Mesendoderm (in vitro differentiated cells): ENCODE measurements around the gene TMEM60.

Experiments used
- DNase-seq: peaks from one replicate; pipeline ENCODE4 v3.0.0; 2013
- H2AK5ac ChIP-seq: 2 replicates; pipeline ENCODE4 v1.6.1; 2013; ENCODE audit warnings: low read length, inconsistent platforms
- H2BK120ac ChIP-seq: 2 replicates; pipeline ENCODE4 v1.6.1; 2013; ENCODE audit warnings: low read depth, mild to moderate bottlenecking, low read length, moderate library complexity, mixed read lengths
- H2BK15ac ChIP-seq: replicated peaks from 2 replicates; pipeline ENCODE4 v1.6.1; 2013; ENCODE audit warnings: low read depth, mild to moderate bottlenecking, moderate library complexity
- H2BK5ac ChIP-seq: 2 replicates; pipeline ENCODE4 v1.6.1; 2013; ENCODE audit warnings: low read length, inconsistent platforms
- H3K18ac ChIP-seq: 2 replicates; pipeline ENCODE4 v1.6.1; 2013; ENCODE audit warnings: mild to moderate bottlenecking, low read length, mixed read lengths
- H3K23ac ChIP-seq: one replicate; pipeline ENCODE4 v1.6.1; 2013; ENCODE audit warnings: low read length
- H3K27ac ChIP-seq: 2 replicates; pipeline ENCODE4 v1.5.1; 2013; ENCODE audit warnings: low read depth, mild to moderate bottlenecking, inconsistent platforms, low read length, moderate library complexity
- H3K27me3 ChIP-seq: 2 replicates; pipeline ENCODE4 v1.6.1; 2013; ENCODE audit warnings: low read length, control low read depth, mild to moderate bottlenecking, inconsistent platforms; ENCODE audit not compliant: insufficient read depth, poor library complexity
- H3K36me3 ChIP-seq: 2 replicates; pipeline ENCODE4 v1.6.1; 2013; ENCODE audit warnings: low read length, inconsistent platforms; ENCODE audit not compliant: control insufficient read depth, insufficient read depth
- H3K4ac ChIP-seq: one replicate; pipeline ENCODE4 v1.6.1; 2013; ENCODE audit warnings: low read depth, mild to moderate bottlenecking, low read length, moderate library complexity
- H3K4me1 ChIP-seq: 2 replicates; pipeline ENCODE4 v1.6.1; 2013; ENCODE audit warnings: low read depth, low read length, inconsistent platforms; ENCODE audit not compliant: control insufficient read depth
- H3K4me2 ChIP-seq: 2 replicates; pipeline ENCODE4 v1.6.1; 2013; ENCODE audit warnings: low read length
- H3K4me3 ChIP-seq: 2 replicates; pipeline ENCODE4 v1.5.1; 2013; ENCODE audit warnings: mild to moderate bottlenecking, low read length
- H3K56ac ChIP-seq: one replicate; pipeline ENCODE4 v1.6.1; 2013; ENCODE audit warnings: low read length
- H3K79me1 ChIP-seq: 2 replicates; pipeline ENCODE4 v1.6.1; 2013; ENCODE audit warnings: low read length, inconsistent platforms
- H3K79me2 ChIP-seq: 2 replicates; pipeline ENCODE4 v1.6.1; 2013; ENCODE audit warnings: mild to moderate bottlenecking, low read length; ENCODE audit not compliant: control insufficient read depth, insufficient read depth
- H3K9ac ChIP-seq: 2 replicates; pipeline ENCODE4 v1.6.1; 2013; ENCODE audit warnings: low read length, inconsistent platforms
- H4K5ac ChIP-seq: one replicate; pipeline ENCODE4 v1.6.1; 2013; ENCODE audit warnings: low read length
- H4K8ac ChIP-seq: one replicate; pipeline ENCODE4 v1.6.1; 2013; ENCODE audit warnings: low read depth, mild to moderate bottlenecking, control low read depth, low read length, moderate library complexity
- WGBS: extraction: QIAGEN DNeasy Blood & Tissue Kit; methylation state at CpG from one replicate; pipeline ENCODE4 v1.1.7; 2013; ENCODE audit warnings: low lambda C conversion rate, missing lambda C conversion rate; ENCODE audit not compliant: insufficient coverage; ENCODE audit errors: extremely low coverage; 5-methylcytosine and 5-hydroxymethylcytosine counted together

TMEM60 gene

DNA sequence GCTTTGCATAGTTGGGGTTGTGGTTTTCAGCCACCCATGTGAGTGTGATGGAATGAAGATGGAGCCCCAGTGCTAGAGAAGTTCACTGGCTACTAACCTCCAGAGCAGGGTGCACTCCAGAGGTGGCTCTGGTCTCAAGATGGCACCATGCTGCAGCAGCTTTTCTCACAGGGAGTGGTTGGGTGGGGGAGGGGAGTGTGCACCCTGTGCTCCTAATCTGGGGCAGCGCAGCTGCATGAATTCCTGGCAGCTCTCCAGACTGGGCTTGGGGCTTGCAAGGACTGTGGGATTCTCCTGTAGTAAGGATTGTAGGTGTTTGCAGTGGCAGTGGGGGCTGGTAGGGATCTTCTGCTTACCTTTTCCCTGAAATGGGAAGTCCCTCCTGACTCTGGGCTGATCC is 24.0 kb upstream of the TMEM60 start:
- H4K5ac ChIP-seq = no peak overlapping the region
- no peak overlapping the region for H3K4me3 ChIP-seq
- no peak overlapping the region for H3K27ac ChIP-seq
- no peaks in the 10 kb centered on the region for H3K27me3 ChIP-seq
- no peak overlapping the region for H3K23ac ChIP-seq
- H2AK5ac ChIP-seq = no peak overlapping the region
- peaks cover 13% of the 10 kb centered on the region for H3K79me1 ChIP-seq
- H3K36me3 ChIP-seq = no peaks in the 10 kb centered on the region
- H2BK15ac ChIP-seq = no peak overlapping the region
- WGBS = no CpG with 5 or more reads among the region's 1 CpG
- H2BK120ac ChIP-seq = no peak overlapping the region
- H3K18ac ChIP-seq = no peak overlapping the region
- peaks cover 5% of the 10 kb centered on the region for H3K79me2 ChIP-seq
- no peak overlapping the region for H2BK5ac ChIP-seq
- H3K4me2 ChIP-seq = no peak overlapping the region
- no peak overlapping the region for H3K56ac ChIP-seq
- DNase-seq = no peak
- no peak overlapping the region for H4K8ac ChIP-seq
- H3K4ac ChIP-seq = no peak overlapping the region
- H3K4me1 ChIP-seq = no peaks in the 10 kb centered on the region
- no peak overlapping the region for H3K9ac ChIP-seq

DNA sequence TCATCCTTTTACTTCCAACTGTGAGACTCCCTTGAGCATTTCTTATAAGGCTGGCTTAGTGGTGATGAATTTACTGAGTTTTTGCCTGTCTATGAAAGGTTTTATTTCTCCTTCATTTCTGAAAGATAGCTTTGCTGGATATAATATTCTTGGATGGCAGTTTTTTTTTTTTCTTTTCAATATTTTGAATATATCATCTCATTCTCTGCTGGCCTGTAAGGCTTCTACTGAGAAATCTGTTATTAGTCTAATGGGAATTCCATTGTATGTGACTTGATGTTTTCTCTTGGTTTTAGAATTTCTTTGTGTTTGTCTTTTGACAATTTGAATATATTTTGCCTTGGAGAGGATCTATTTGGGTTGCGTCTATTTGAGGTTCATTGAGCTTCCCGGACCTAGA is 22.7 kb upstream of the TMEM60 start:
- H3K18ac ChIP-seq = no peak overlapping the region
- WGBS = no CpG with 5 or more reads among the region's 2 CpGs
- no peak overlapping the region for H3K4me3 ChIP-seq
- peaks cover 5% of the 10 kb centered on the region for H3K79me2 ChIP-seq
- H3K36me3 ChIP-seq = no peaks in the 10 kb centered on the region
- H3K4me2 ChIP-seq = no peak overlapping the region
- no peak overlapping the region for H2BK15ac ChIP-seq
- no peak for DNase-seq
- no peak overlapping the region for H4K8ac ChIP-seq
- H3K23ac ChIP-seq = no peak overlapping the region
- peaks cover 14% of the 10 kb centered on the region for H3K79me1 ChIP-seq
- H3K4ac ChIP-seq = no peak overlapping the region
- H3K9ac ChIP-seq = no peak overlapping the region
- H3K56ac ChIP-seq = no peak overlapping the region
- no peaks in the 10 kb centered on the region for H3K27me3 ChIP-seq
- H4K5ac ChIP-seq = no peak overlapping the region
- no peak overlapping the region for H2BK5ac ChIP-seq
- H2BK120ac ChIP-seq = no peak overlapping the region
- H2AK5ac ChIP-seq = no peak overlapping the region
- no peaks in the 10 kb centered on the region for H3K4me1 ChIP-seq
- no peak overlapping the region for H3K27ac ChIP-seq

GRCh38 chr7:77819021-77819420 is 20.8 kb upstream of the TMEM60 start:
- Histone ChIP-seq H3K4me2 (no peak overlapping the region), H3K4ac (no peak overlapping the region), H2BK15ac (no peak overlapping the region), H4K5ac (no peak overlapping the region), H4K8ac (no peak overlapping the region), H3K56ac (no peak overlapping the region), H3K4me3 (no peak overlapping the region), H3K79me2 (peaks cover 5% of the 10 kb centered on the region), H3K79me1 (peaks cover 12% of the 10 kb centered on the region), H3K23ac (no peak overlapping the region), H3K27me3 (no peaks in the 10 kb centered on the region), H3K9ac (no peak overlapping the region), H3K4me1 (no peaks in the 10 kb centered on the region), H3K36me3 (no peaks in the 10 kb centered on the region), H2BK120ac (no peak overlapping the region), H2BK5ac (no peak overlapping the region), H3K18ac (no peak overlapping the region), H2AK5ac (no peak overlapping the region), H3K27ac (no peak overlapping the region)
- DNase-seq = no peak

DNA sequence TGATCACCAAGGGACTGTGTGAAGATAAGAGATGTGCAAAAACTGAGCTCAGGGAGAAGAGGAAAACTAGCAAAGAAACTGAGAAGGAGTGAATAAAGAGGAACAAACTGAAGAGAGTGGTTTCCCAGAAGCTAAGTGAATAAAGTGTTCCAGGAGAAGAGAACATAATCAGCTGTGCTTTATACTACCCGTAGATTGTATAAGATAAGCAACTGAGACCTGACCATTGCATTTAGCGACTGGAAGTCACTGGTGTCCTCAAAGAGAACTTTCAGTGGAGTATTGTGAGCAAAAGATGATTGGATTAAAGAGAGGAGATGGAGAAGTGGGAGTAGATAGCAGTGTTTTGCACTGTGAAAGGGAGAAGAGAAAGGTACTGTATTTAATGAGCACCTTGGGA is 14.9 kb upstream of the TMEM60 start:
- Histone ChIP-seq H3K23ac (no peak overlapping the region), H4K5ac (no peak overlapping the region), H3K79me1 (peaks cover 2% of the 10 kb centered on the region), H2BK5ac (no peak overlapping the region), H3K4me1 (no peaks in the 10 kb centered on the region), H3K4ac (no peak overlapping the region), H3K4me2 (no peak overlapping the region), H3K27me3 (no peaks in the 10 kb centered on the region), H3K27ac (no peak overlapping the region), H3K18ac (no peak overlapping the region), H2BK15ac (no peak overlapping the region), H3K36me3 (no peaks in the 10 kb centered on the region), H3K4me3 (no peak overlapping the region), H4K8ac (peak overlapping the region; percentile 56), H2AK5ac (no peak overlapping the region), H3K56ac (no peak overlapping the region), H2BK120ac (no peak overlapping the region), H3K79me2 (no peaks in the 10 kb centered on the region), H3K9ac (no peak overlapping the region)
- no CpG with 5 or more reads among the region's 2 CpGs for whole genome bisulfite sequencing
- DNase-seq = no peak

DNA sequence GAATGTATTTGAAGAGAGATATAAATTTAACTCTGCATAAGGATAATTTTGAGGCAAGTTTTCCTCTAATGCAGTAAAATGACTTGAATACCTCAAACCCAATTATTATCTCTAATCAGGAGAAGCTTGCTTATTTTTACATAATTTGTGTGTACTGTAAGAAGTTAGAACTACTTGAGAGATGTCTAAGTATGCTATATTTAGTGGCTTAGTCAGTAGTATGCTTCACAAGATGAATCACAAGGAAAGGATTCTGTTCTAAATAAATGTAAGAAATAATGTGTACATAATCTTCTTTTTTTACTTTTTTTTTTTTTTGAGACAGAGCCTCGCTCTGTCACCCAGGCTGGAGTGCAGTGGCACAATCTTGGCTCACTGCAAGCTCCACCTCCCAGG is 14.1 kb upstream of the TMEM60 start:
- Histone ChIP-seq H2AK5ac (no peak overlapping the region), H3K27me3 (no peaks in the 10 kb centered on the region), H3K4me1 (no peaks in the 10 kb centered on the region), H2BK5ac (no peak overlapping the region), H3K79me1 (peaks cover 2% of the 10 kb centered on the region), H3K4me2 (no peak overlapping the region), H3K56ac (no peak overlapping the region), H3K79me2 (no peaks in the 10 kb centered on the region), H4K8ac (no peak overlapping the region), H3K23ac (no peak overlapping the region), H3K36me3 (no peaks in the 10 kb centered on the region), H3K9ac (no peak overlapping the region), H4K5ac (no peak overlapping the region), H3K4me3 (no peak overlapping the region), H2BK15ac (no peak overlapping the region), H3K4ac (no peak overlapping the region), H2BK120ac (no peak overlapping the region), H3K18ac (no peak overlapping the region), H3K27ac (no peak overlapping the region)
- DNase-seq = no peak
- WGBS = no CpG with 5 or more reads among the region's 1 CpG

DNA sequence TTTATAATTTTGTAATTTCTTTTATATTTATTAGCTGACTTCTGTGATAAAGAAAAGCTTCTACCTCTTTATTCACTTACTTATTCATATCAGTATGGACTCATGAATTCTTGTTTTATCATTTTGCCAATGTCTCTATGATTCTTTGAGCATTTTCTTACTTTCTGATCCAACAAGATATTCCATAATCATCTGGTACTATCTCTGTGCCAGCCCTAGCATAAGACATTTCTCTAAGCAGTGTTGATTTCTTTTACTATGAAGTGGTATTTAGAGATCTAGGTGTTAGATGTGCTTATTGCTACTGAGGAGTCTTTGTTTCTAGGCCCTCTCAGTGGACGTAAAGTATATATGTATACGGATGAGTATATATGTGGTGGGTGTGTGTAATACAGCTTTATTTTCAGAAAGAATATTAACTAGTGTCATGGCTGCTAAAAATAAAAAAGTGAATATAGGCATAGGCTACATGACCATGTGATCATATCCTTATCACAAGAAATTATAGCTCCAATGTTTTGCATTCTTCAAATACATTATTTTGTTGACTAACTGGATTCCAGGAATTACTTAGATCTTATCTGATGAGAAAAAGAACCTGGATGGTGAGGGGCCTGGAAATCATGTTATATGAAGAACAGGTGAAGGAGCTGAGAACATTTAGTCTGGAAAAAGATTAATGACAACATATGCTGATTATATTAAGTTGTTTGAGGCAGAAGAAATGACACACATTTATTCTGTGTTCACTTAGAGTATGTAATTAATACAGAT is 13.5 kb upstream of the TMEM60 start:
- no peak overlapping the region for H2BK120ac ChIP-seq
- no peaks in the 10 kb centered on the region for H3K27me3 ChIP-seq
- H3K4me3 ChIP-seq = no peak overlapping the region
- peaks cover 2% of the 10 kb centered on the region for H3K79me1 ChIP-seq
- H3K36me3 ChIP-seq = no peaks in the 10 kb centered on the region
- no peak overlapping the region for H3K4me2 ChIP-seq
- no CpG with 5 or more reads among the region's 2 CpGs for WGBS
- H4K5ac ChIP-seq = no peak overlapping the region
- no peak overlapping the region for H2BK5ac ChIP-seq
- no peaks in the 10 kb centered on the region for H3K4me1 ChIP-seq
- no peak overlapping the region for H2BK15ac ChIP-seq
- no peak overlapping the region for H3K56ac ChIP-seq
- H2AK5ac ChIP-seq = no peak overlapping the region
- no peak overlapping the region for H3K18ac ChIP-seq
- H3K27ac ChIP-seq = no peak overlapping the region
- H4K8ac ChIP-seq = no peak overlapping the region
- H3K79me2 ChIP-seq = no peaks in the 10 kb centered on the region
- H3K23ac ChIP-seq = no peak overlapping the region
- H3K9ac ChIP-seq = no peak overlapping the region
- DNase-seq = peak; percentile 68
- no peak overlapping the region for H3K4ac ChIP-seq
